HG03457 (cell line): ENCODE measurements around the gene MTERF4.

Source experiments
- ATAC-seq: cut with Tn5 transposase; IDR thresholded peaks from one replicate; pipeline ENCODE4 v1.9.1; 2021; ENCODE audit warnings: moderate number of reproducible peaks; ENCODE audit not compliant: unreplicated experiment

MTERF4 gene, protein sequence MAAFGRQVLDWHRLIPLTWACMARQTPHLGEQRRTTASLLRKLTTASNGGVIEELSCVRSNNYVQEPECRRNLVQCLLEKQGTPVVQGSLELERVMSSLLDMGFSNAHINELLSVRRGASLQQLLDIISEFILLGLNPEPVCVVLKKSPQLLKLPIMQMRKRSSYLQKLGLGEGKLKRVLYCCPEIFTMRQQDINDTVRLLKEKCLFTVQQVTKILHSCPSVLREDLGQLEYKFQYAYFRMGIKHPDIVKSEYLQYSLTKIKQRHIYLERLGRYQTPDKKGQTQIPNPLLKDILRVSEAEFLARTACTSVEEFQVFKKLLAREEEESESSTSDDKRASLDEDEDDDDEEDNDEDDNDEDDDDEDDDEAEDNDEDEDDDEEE

DNA sequence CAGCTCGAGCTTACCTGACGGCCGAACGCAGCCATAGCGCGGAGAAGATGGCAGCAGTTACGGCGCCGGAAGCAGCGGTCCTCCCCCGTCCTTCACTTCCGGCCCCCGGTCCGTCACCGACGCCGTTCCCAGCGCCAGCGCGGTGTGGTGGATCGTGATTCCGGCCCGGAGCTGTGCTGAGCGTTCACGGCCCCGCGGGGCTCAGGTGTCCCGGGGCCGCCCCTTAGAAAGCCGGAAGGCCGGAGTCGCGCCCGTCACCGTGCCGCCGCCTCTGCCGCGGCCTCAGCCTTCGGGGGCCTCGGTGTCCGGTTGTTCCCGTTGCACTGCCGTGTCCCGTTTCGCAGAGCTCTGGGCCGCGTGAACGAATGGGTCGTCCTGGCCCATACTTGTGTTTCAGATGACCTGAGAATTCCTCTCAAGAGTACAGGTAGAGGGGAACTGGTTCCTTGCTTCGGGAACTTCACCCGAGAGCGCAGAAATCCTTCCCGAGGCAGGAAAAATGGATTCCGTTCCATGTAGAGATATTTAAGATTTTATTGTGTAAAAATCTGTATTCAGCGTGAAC is at the start of gene MTERF4:
Gene MTERF4, minus strand, starts transcription at position 49 of the 565 bp plus-strand sequence. Its CDS starts 14 bp downstream, at position 35.
- ATAC-seq, result peak; percentile 78

DNA sequence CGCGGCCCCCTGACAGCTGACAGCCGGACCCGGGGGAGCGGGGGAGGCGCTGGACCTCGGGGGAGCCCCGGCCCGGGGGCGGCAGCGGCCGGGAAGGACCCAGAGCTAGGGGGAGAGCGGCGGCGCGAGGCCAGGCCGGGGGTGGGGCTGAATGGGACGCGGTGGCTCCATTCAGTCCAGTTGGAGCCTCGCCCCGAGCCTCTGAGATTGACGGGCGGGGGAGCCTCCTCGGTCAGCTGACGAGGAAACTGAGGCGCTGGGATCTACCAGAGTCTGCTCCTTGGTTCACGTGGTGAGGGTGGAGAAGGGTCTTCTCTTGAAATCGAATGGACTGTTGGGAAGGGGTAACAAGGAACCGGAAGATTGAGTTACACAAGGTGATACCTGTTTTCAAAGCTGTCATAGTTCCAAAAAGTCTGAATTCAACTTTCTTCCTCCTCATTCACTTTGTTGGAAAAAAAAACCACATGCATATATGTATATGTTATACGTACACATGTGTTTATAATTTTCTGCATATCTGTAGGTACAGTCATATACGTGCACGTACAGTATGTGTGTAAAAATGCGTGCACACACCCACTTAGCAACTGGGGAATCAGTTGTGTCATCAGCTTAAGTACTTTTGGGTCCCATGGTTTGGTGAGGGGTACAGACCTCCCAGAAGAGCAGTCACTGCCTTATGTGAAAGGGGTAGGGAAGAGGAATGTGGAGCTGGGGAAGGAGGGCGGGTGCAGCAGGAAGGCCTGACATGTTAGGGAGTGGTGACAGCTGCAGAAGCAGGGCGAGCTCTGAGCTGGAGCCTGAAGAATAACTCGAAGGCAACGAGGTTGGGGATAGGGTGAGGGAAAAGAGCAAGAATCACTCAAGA is 48.8 kb upstream of the MTERF4 start:
- no peak for ATAC-seq

DNA sequence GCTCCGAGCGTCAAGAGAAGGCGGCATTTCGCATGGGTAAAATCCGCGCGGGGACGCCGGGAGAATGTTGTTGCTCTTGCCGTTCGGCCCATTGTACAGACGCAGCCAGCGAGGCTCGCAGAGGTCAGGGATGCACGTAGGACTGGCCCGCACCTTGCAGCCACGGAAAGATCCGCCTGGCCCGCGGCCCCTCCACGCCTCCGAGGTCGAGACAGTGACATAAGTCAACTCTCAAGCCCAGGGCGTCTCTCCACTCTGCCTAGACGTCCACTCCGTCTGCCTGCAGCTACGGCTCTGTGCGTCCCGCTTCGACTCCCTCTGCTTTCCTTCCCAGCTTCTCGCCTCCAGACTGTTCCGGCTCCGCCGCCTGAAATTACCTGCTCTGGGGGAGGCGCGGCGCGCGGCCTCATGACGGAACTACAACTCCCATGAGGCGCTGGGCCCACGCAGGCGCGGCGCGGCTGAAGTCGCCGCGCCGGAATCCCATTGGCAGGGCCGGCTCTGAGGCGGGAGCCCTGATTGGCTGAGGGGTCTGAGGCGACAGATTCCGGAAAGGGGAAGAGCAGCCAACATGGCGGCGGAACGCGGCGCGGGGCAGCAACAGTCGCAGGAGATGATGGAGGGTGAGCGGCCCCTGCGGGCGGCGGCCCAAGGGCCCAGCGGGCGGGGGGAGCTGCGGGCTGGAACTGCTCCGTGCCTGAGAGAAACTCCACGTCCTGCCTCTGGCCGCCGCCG is 48.0 kb upstream of the MTERF4 start, which contains the start of gene PPP1R7:
Gene PPP1R7, plus strand, starts transcription at position 543 of the 735 bp plus-strand sequence. Its CDS starts 29 bp downstream, at position 572.
- ATAC-seq, result peak; percentile 62

DNA sequence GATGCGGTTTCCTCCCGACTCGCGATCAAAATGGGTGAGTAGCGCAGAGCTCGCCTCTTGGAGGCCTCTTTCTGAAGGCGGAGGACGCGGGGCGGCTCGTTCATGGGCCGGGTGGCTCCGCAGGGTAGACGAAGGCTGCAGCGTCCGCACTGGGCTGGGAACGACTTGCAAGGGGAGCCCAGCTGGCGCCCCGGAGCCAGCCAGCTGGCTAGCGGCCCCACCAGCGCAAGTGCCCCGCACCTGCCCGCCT is 47.5 kb upstream of the MTERF4 start:
- peak; percentile 3 for ATAC-seq

DNA sequence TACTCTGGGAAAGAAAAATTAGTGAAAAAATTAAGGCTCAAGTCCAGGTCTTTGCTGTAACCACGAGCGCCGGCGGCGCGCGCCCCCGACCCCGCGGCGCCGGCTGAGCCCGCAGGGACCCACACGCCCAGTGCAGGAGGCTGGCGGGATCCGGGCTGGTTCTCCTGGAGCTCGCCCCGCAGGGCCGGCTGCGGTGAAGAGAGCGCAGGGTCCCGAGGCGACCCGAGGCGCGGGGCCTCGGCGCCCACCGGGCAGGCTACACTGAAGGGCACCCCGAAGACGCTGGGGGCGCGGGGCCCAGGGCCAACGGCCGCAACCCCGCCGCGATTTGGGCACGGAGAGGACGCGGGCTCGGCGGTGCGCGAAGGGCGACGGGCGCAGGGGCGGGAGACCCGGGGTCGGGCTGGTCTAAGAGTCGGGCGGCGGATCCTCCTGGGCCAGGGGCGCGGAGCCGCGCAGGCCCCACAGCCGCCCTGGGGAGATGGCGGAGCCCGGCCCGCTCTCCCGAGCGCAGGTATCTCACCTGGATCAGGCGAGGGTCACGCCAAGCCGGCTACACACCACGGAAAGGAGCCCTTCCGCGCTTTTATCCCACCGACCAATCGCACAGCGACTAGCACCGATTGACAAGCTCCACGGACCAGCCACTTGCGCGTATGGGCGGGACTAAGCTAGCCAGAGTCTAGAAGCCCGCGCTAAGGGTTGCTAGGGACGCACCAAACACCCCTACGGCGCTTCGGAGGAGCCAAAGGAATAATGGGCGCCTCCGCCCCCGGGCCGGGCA is 47.0 kb upstream of the MTERF4 start, which contains the start of gene PASK:
Gene PASK, minus strand, starts transcription at position 582 of the 784 bp plus-strand sequence. CDS start 6,440 bp downstream, outside the sequence.
- ATAC-seq, result peak; percentile 56

DNA sequence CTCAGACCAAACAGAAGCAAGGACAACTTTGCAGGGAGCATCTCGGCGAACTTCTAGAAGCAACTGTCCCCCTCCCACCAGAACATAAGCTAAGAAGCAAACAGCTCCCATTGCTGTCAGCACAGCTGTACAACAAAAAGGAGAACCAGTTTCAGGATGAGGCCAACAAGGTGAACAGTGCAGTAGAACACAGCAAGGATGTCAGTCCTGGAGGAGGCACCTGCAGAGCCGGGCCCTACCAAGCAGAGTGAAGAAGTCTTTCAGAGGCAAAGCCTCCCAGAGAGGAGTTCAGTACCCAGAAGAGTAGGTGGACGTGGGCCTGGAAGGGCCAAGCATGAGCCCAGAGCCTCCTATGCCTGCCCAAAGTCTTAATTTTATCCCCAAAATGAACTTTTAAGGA is 46.2 kb upstream of the MTERF4 start:
- no peak for ATAC-seq

DNA sequence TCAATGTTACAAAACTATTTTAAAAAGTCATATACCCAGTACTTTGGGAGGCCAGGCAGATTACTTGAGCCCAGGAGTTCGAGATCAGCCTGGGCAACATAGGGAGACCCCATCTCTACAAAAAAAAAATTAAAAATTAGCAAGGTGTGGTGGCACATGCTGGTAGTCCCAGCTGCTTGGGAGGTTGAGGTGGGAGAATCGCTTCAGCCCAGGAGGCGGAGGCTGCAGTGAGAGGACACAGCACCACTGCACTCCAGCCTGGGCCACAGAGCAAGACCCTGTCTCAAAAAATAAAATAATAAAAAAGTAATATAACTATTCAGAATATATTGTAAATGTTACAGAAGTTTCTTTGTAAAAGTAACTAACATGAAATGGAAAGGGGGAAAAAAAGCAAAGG is 45.2 kb upstream of the MTERF4 start:
- ATAC-seq, result no peak

DNA sequence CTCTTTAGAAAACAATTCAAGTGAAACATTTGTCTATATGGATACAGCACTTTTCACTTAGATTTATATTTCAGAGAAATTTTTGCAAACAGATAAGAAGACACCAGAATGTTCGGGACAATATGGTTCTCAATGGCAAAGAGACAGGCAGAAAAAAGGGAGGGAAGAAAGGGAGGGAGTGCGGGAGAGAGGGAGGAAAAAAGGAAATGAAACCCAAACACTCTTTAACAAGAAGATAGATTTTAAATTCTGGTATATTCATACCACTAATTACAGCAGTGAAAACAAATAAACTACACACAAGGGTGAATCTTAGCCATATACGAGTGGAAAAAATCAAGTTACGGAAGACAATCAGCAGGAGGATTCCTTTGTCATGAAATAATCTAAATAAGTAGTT is 44.2 kb upstream of the MTERF4 start:
- no peak for ATAC-seq

DNA sequence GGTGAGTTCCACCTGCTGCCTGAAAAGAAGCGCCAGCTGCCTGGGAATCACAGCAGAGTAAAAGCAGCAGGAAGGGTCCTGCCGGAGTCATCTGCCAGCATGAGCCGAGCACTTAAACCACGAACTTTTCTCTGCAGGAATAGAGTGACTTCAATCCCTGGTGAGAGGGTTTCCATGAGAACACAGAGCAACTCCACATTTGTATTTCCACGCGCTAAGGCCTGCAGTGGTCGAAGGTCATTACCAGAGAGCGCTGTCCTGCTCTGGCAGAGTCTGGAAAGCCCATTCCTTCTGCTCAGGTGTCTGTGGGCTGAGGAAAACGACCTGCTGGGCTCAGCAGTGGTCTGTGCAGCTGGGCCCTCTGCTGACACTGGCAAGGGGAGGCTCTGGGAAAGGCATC is 40.5 kb upstream of the MTERF4 start:
- no peak for ATAC-seq

DNA sequence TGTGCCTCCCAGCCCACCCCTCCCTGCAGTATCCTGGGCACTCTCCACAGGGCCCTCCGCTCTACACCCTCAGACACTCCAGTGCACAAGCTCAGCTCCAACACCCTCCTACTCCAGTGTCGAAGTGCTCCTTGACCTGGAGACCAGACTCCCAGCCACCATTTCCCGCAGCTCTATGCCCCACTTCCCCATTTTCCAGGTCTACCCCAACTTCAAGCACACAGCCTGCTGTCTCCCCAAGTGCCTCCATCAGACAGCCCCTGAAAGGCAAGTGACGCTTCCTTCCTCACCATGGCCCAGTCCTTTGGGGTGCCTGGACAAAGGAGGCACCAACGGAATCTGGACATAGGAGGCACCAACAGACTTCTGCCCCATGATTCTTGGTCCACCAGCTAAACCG is 40.0 kb upstream of the MTERF4 start:
- ATAC-seq, result no peak

DNA sequence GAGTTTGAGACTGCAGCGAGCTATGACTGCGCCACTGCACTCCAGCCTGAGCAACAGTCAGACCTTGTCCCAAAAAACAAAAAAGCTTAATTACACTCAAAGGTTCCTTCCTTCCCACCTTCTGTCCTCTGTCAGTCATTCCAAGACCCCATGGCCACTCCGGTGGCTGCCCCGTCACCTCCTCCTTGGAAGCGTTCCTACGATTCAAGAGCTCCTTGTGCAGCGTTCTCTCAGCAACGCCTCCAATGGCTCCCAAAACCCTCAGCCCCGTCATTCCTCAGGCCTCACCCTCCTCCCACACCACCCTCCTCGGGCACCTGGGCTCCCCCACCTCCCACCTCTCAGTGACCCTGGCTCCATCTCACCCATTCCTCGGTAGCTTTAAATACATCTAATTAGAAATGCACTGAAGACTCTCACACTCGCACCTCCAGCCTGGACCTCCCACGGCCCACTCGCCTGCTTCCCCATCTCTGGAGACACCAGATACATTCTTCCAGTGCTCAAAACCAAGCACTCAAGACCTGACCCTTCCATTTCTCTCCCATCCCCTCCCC is 39.2 kb upstream of the MTERF4 start:
- no peak for ATAC-seq

DNA sequence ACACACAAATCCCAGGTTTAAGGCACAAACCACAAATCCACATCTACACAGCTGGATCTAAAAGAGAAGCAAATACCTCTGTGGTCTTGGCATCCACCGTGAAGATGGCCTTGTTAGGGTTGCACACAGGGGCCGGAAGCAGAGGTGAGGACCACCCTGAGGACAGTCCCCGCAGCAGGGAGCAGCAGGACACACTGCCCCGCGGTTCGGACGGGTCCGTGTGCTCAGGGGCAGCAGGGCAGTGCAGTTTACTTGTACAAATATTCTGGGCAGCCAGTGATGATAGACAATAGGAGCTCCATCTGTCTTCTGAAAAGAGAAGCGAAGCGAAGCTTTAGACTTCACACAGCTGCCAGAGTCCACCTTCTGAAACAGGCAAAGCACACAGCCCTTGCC is 38.4 kb upstream of the MTERF4 start:
- no peak for ATAC-seq

DNA sequence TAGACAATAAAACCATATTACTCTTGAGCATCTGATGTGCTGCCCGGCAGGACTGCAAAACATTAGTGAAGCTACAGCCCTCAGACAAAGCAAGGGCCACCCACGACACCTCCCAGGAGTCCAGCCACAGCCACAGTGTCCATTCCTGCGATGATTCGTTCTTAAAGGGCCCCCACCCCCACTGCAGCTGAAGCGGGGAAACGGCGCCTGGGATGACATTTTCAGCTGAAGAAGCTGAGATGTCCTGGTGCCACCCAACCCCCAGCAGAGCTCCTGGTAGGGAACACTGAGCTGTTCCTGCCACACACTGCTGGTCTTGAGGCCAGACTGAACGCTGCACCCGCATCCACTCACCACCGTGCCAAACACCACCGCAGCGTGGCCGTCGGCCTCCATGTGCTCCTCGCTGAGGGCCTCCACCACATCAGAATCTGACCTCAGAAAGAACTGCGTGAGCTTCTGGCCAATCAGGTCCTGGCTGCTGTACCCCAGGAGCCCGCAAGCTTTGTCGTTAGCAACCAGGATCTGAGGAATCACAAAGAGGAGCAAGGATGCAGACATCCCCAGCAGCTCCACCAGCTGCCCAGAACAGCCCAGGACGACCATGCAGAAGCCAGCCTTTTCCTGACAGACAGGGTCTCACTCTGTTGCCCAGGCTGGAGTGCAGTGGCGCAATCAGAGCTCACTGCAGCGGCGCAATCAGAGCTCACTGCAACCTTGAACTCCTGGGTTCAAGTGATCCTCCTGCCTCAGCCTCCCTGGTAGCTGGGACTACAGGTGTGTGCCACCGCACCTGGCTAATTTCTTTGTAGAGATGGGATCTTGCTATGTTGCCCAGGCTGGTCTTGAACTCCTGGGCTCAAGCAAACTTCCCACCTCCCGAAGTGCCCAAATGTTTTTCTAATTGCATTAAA is 37.7 kb upstream of the MTERF4 start:
- ATAC-seq, result no peak

DNA sequence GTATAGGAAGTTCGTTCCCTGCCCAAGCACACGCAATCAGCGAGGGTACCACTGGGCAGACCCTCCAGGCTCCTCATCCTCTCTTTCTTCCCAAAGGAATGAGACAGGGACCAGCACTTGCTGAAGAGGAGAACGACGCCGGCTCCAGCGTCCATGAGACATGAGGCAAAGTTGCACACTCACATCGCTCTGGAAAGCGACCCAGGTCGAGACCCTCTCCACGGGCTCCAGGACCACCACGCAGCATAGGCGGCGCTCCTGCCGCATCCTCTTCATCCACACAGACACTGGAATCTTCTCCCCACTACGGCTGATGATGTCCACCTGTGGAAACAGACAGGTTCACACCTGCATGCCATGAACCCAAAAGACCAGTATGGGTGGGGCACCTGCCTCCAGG is 36.4 kb upstream of the MTERF4 start:
- ATAC-seq, result no peak

DNA sequence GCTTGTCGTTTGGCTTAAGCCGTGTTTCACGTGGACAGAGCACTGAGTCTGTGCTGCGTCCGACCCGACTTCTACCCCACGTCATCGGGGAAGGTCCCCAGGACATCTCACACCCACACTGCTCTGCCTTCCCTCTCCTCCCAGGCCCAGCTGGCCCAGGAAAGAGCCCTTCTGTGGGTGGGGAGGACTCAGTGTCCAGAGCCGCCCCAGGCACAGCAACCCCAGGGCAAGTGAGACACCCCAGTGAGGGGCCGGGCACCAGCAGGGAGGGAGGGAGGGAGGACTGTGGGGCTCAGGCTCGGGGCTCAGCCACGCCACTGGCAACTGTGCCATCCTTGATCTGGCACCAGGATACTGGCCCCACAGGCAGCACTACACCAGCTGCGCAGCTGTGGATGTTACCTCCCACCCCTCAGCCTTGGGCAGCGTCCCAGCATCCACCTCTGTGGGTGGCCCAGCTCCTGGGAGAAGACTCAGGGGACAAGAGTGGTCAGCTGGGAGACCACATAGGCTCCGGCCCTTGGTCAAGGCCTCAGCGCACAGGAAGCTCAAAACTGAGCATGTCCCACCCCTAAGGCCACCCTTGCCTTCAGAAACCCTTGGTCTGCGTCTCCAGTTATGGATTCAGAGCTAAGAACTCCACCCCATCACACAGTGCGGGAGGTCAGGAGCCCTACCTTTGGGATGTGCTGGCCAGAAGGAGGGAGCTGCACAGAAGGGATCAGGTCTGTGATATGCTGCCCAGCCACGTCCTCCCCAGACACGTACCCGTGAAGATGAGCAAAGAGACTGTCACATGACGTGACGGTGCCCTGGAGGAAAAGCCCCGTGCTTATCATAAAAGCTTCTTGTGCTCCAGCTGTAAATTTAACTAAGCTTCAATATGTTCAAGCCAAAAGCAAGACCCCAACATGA is 35.4 kb upstream of the MTERF4 start:
- no peak for ATAC-seq

DNA sequence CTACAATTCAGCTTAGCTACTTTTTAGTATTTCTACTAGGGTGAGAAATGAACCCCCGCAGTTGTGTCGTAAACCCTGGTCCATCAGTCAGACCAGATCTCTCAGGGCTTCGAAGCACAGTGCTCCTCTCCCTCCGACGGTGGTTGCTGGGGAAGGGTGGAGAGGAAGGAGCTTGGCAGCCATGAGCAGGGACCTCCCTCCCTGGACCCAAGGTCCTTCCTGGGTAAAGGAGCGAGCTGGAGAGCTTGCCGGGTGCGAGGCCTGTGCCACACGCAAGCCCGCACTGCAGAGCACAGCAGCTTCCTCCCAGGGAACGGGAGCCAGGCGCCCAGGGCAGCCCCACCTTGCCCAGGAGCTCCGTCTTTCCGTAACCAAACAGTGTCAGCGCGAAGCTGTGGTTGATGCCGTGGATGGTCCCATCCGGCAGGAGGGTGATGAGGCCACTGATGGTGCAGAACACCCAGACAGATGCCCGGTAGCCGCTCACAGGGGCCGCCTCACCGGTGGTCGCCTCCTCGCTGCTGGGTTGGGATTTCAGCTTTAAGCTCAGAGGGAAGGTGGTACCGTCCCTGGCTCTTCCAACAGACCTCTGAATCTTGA is 34.7 kb upstream of the MTERF4 start:
- ATAC-seq, result no peak

DNA sequence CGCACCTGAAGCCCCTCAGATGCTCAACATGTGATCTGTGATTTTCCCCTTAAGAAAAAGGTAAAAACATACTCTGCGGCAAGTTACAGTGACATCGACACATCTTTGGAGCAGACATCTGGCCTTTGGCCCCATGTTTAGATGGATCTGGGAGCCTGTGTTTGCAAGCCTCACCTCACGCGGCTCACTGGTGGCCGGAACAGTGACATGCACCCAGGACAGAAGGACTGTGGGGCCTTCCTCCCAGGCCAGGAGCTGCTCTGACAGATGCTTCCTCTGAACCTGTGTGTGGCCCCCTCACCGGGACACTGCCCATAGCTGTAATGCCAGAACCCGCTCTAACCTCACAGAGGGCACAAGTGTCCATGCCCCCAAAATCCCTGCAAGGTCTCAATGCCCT is 34.1 kb upstream of the MTERF4 start:
- ATAC-seq, result no peak

DNA sequence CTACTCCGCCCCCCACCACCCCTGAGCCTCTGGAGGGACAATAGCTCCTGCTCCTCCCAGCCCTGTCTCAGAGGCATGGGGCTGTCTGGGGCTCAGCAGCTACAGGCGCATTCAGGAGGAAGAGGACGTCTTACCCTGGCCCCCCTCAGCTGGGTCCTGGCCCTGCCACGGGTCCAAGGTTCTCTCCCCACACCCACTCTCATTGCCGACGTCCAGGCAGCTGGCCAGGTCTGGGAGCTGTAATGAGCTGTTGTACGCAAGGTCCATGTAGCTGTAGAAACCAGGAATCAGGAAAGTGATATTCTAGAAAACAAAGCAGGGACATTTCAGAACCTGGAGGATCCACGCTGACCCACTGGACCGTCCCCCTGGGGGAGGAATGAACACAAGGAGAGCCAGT is 33.6 kb upstream of the MTERF4 start:
- ATAC-seq, result no peak
